ENCODE data around the gene PLCB1. TPM values are rescaled to one million over a fixed set of nuclear protein-coding genes. Genes with fewer than 3 reads are reported as not detected.

The PLCB1 gene
- total and polyA plus RNA-seq, 10 of the 15 experiments (the other 5 are each of a cell fraction or from before 2014, with no cell fraction given) = 0.05 to 5.3 (median 0.17) TPM; not detected in 1

- TF ChIP-seq E4F1 (IDR thresholded peaks at IDR 0.05; ENCODE audit: borderline replicate concordance, partially characterized antibody) = no peak
- TF ChIP-seq, protein P1, sequence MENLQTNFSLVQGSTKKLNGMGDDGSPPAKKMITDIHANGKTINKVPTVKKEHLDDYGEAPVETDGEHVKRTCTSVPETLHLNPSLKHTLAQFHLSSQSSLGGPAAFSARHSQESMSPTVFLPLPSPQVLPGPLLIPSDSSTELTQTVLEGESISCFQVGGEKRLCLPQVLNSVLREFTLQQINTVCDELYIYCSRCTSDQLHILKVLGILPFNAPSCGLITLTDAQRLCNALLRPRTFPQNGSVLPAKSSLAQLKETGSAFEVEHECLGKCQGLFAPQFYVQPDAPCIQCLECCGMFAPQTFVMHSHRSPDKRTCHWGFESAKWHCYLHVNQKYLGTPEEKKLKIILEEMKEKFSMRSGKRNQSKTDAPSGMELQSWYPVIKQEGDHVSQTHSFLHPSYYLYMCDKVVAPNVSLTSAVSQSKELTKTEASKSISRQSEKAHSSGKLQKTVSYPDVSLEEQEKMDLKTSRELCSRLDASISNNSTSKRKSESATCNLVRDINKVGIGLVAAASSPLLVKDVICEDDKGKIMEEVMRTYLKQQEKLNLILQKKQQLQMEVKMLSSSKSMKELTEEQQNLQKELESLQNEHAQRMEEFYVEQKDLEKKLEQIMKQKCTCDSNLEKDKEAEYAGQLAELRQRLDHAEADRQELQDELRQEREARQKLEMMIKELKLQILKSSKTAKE (IDR thresholded peaks at IDR 0.05; ENCODE audit: low read depth, poor library complexity, severe bottlenecking) = peak; percentile 34
- TF ChIP-seq GABPA (IDR thresholded peaks at IDR 0.05; ENCODE audit: low read depth) = no peak
- TF ChIP-seq, protein P2, sequence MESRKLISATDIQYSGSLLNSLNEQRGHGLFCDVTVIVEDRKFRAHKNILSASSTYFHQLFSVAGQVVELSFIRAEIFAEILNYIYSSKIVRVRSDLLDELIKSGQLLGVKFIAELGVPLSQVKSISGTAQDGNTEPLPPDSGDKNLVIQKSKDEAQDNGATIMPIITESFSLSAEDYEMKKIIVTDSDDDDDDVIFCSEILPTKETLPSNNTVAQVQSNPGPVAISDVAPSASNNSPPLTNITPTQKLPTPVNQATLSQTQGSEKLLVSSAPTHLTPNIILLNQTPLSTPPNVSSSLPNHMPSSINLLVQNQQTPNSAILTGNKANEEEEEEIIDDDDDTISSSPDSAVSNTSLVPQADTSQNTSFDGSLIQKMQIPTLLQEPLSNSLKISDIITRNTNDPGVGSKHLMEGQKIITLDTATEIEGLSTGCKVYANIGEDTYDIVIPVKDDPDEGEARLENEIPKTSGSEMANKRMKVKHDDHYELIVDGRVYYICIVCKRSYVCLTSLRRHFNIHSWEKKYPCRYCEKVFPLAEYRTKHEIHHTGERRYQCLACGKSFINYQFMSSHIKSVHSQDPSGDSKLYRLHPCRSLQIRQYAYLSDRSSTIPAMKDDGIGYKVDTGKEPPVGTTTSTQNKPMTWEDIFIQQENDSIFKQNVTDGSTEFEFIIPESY (IDR thresholded peaks at IDR 0.05) = no peak
- peak; percentile 49 to 51; a peak in 1 of 4 replicates for TF ChIP-seq EP300 (IDR thresholded peaks at IDR 0.05; ENCODE audit: borderline replicate concordance in 1 of 2, control insufficient read depth in 1 of 2, low read depth in 2 of 2, low read length in 2 of 2)
- no peak for TF ChIP-seq NRF1 (conservative IDR thresholded peaks at IDR 0.05; ENCODE audit: low read depth, low read length)
- peak; percentile 90 for TF ChIP-seq PKNOX1 (IDR thresholded peaks at IDR 0.05)
- TF ChIP-seq SUPT20H (IDR thresholded peaks at IDR 0.05; ENCODE audit: borderline replicate concordance, control insufficient read depth, low read depth, low read length) = no peak
- no peak for TF ChIP-seq SMARCA5 (IDR thresholded peaks at IDR 0.05)
- TF ChIP-seq MEF2B (IDR thresholded peaks at IDR 0.05; ENCODE audit: partially characterized antibody, poor library complexity, severe bottlenecking) = peak; percentile 26
- peak; percentile 34; the same call in 1 of the 2 replicates for TF ChIP-seq ZNF217 (IDR thresholded peaks at IDR 0.05)
- TF ChIP-seq TCF7 (IDR thresholded peaks at IDR 0.05; ENCODE audit: borderline replicate concordance) = no peak
- no peak for TF ChIP-seq NKRF (conservative IDR thresholded peaks at IDR 0.05)
- TF ChIP-seq JUNB (IDR thresholded peaks at IDR 0.05) = peak; percentile 62
- TF ChIP-seq CBX5 (IDR thresholded peaks at IDR 0.05; ENCODE audit: low read depth) = peak; percentile 47; the same call in 1 of the 2 replicates
- TF ChIP-seq, protein P3, sequence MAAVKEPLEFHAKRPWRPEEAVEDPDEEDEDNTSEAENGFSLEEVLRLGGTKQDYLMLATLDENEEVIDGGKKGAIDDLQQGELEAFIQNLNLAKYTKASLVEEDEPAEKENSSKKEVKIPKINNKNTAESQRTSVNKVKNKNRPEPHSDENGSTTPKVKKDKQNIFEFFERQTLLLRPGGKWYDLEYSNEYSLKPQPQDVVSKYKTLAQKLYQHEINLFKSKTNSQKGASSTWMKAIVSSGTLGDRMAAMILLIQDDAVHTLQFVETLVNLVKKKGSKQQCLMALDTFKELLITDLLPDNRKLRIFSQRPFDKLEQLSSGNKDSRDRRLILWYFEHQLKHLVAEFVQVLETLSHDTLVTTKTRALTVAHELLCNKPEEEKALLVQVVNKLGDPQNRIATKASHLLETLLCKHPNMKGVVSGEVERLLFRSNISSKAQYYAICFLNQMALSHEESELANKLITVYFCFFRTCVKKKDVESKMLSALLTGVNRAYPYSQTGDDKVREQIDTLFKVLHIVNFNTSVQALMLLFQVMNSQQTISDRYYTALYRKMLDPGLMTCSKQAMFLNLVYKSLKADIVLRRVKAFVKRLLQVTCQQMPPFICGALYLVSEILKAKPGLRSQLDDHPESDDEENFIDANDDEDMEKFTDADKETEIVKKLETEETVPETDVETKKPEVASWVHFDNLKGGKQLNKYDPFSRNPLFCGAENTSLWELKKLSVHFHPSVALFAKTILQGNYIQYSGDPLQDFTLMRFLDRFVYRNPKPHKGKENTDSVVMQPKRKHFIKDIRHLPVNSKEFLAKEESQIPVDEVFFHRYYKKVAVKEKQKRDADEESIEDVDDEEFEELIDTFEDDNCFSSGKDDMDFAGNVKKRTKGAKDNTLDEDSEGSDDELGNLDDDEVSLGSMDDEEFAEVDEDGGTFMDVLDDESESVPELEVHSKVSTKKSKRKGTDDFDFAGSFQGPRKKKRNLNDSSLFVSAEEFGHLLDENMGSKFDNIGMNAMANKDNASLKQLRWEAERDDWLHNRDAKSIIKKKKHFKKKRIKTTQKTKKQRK (IDR thresholded peaks at IDR 0.05; ENCODE audit: low read depth, low read length) = no peak
Measured at GRCh38 chr20:8601542-8601912, 469.5 kb downstream of the PLCB1 start (continued).
